HG03460 (cell line): Measurements from ENCODE around the gene SGMS2.
"Not testable (repeated sequence)": the region's sequence is repeated elsewhere in the genome, so short reads cannot be mapped to it uniquely, and the experiment has no call there.

Source experiments
- ATAC-seq: cut with Tn5 transposase; IDR thresholded peaks from one replicate; pipeline ENCODE4 v1.9.1; 2021; ENCODE audit not compliant: unreplicated experiment

SGMS2 gene

DNA sequence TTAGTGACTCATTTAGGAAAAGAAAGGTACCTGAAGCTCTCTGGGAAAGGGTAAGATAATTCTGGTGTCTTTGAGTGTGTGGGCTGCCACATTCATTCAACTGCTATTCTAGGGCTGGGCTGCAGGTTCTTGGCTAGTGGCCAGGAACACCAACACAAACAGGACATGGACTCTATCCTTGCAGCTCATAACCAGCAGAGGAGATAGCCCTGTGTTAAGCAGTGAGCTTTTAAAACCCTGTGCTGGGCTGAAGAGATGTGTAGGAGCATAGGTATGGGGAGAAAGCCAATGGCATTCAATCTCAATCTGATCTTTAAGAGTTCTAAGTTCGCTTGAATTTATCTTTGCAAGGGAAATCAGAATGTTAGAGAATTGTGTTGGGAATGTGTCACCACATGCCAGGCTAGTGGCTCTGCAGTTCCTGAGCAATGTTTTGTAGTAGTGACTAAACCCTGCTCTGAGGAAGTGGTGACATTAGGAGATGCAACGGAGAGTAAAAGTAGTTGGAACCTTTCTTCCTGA, 39.2 kb downstream of the SGMS2 start:
- ATAC-seq: no peak

DNA sequence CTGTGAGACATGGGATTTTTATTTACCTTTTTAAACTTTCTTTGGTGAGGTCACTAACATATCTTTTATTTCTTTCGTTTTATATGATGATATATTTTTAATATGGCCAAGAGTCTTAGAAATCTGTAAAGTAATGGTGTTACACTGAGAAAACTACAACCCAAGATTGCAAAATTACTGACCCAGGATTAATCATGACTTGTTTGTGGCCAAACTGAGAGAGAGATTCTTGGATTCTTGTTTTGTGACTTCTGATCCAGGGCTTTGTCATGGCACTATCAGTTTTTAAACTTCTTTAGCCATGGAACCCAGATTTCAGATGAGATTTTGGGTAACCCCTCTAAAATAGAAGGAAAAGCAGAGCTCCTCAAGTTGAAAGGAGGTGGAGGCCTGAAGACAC, 42.0 kb downstream of the SGMS2 start:
- ATAC-seq: no peak

DNA sequence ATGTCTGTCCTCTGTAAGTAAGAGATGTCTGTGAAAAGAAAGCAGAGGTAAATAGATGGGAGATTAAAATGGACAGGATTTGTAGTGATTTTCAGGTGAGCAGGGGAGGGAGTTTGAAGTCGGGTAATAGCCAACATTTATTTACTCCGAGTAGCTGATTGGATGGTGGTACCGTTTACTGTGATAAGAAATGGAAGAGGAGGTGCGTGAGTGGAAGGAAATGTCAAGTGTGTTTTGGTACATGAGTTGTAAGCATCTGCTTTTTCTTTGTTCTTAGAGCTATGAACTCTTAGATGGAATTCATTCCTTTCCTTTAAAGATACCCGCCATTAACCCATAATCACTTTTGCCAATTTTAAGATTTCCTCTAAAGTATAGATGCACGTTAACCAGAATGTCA, 45.5 kb downstream of the SGMS2 start:
- ATAC-seq: no peak

DNA sequence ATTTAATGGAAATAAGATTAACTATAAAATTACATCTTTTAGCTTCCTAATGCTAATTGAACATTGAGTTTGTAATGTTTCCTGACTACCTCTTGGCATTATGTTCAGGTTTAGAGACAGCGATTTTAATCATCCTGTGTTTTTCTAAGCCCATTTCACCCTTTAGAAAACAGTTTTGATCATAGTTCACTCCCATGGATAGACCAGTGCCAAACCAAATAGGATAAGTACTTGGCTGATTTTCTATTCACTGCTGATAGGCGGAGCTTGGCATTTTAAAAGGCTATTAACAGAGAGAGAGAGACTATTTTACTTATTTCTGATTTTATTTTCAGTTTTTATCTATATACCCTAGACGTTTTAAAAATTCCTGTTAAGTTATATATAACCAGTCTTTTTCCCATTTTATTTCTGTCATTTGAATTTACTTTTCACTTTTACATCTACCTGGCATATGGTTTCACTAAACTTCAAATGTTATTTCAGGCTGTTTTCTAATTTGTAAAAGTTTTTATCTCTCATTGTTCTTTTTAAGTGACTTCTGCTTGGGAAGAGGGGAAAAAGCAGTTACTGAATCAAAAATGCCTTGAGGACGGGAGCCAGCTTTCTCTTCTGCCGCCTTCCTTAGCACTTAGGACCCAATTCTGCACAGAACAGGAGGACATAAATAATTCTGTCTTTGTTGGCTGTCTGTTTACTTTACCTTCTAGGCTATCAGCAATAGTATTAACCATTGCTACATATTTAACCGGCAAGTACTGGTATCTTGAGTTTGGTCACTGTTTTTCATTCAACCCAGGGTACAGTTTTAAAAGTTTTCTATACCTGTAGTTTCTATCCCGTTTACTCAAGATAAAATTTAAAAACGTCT, 46.4 kb downstream of the SGMS2 start:
- ATAC-seq: no peak

DNA sequence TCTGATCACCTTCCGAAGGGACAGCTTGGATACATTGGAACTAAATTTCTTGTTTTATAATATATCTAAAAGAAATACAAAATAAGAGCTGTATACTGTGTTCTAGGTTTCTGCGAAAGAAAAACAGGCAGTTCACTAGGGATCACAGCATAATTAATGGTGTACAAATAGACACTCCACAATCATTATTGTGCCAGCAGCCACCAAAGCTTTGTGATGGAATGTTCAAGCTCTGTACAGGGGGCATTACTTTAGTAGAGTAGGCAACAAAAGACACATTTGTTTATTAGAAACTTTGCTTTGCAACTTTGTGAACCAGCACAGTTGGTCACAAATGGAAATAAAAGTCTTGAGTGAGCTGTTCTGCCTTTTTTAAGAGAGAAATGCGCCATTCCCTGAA, 49.3 kb downstream of the SGMS2 start:
- no peak for ATAC-seq

DNA sequence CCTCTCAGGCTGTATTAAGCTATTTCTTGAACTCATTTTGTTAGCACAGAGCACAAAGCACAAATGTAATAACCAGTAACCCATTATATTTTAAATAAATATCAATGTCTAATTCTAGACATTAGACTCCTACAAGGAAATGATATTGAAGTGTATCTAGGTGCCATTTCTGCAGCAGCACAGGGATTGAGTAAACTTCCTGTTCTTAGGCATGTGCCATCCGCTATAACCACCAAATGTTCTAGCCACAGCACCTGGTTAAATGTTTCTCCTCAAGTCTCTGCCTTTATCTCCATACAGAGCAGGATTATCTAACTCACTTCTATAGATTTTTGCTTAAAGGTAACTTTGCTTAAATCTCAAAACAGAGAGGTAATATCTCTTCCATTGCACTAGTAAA, 51.4 kb downstream of the SGMS2 start:
- no peak for ATAC-seq

DNA sequence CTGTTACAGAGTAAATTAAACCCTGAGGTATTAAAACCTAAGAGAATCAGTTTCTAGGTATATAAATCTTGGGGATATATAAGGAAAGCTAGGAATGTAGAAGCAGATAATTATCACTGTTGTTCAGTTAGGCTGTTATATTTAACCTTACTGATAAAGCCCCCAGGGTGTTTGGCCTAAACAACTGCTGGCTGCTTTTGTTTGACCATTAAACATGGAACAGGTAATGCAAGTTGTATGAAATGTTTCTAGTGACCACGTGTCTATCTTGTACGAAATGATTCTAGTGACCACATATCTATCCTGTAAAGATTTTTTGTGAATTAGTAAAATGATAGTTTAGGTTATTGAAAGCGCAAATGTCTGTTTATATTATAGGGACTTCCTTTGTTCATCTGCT, 52.6 kb downstream of the SGMS2 start:
- no peak for ATAC-seq

DNA sequence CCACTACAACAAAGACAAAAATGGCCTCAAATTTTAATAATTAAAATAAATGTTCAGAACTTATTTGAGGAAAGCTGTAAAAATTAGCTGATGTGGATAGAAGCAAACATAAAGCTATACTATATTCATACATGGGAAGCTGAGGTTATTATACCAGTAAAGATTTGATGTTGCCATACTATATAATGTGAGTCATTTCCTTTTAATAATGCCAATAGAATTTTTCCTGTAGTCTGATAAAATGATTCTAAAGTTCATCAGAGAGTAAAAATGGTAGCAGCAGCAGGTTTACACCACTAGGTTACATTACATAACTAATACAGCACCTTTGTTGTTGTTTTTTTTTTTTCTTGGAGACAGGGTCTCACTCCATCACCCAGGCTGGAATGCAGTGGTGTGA, 61.1 kb downstream of the SGMS2 start:
- ATAC-seq: no peak

DNA sequence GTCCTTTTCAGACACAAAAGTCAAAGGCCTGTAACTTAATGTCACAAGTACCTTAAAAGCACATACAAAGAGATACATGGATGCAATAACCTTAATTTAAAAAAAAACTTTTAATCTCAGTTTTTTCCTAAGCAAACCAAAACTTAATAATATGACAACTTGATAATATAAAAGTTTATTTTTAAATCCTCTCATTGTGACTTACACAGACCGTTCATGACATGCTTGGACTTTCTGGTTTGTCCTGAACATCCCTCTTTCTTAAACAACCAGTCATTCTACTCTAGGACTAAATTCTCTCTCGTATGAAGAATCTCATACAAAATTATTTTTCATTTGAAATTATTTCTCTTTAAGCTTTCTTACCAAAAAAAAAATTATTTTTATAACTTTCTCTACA, 63.5 kb downstream of the SGMS2 start:
- no peak for ATAC-seq

DNA sequence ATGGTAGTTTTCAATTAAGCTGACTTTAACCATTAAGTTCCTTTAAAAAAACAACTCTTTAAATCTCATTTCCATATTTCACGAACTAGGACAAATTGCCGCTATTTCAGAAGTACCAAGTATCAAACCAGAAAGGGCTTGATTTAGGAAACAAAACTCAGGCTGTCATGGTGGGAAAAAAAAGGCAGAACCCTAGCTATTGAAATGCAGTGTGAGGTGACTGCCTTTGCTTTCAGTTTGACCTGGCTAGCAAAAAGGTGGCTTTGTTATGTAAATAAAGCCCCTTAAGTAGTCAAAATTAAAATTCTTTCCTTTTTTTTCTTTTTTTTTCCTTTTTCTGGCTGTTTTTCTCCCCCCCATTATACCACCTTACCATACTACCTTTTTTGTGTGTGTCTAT, 66.0 kb downstream of the SGMS2 start:
- no peak for ATAC-seq

DNA sequence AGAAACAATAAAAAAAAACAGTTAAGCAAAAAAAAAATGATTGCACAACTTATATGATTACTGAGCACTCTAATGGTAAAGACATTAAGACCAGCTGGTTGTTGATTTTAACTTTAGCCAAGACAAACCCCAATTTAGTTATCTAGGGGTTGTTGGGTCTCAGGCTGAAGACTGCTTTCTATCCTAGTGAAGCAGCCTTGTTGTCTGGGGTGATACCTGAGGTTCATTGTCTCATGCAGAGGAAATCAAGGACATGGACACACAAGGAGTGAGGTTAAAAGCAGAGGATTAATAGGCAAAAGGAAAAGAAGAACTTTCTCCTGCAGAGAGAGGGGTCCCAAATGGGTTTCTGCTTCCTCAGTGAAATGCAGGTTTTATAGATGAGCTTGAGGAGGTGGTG, 66.6 kb downstream of the SGMS2 start:
- ATAC-seq: no peak

DNA sequence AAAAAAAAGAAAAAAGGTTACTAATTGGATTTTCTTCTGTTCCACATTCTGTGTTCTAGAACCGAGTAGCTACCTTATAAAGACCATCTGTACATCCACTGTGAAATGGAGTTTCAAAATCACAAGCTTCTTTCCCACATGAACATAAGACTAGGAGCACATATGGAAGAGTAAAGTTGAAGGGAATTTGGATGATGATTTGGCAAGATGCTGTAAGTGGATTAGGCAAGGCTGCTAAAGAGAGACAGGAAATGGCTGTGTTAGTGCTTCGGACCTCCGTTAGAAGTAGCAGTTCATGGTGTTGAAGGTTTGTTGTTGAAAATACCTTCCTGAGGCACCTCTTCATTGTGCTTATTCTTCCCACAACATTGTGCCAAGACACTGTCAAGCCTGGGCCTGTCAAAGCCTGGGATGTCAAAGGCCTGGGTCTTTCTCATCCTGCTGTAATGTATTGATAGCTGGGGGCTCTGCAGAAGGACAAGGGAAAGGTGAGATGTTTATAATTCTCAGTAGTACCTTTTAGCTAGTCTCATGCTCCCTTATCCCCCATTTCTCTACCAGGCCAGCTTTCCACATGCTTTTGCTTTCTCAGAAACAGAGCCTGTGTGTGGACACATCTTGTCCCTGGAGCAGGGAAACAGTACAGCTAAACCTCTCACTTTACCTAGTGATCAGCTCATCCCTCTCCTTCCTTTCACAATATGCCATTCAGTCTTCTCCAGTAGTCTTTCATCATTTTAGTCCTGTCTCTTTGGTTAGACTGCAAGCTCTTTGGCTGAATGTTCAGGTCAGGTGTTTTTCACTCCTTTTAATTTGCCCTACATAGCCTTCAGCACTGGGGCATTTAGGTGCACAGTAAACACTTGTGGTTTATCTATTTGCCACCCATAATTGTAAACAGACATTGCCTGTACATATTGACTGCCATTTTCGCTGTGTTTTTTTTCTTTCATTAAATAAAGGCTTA, 68.7 kb downstream of the SGMS2 start:
- ATAC-seq: no peak

DNA sequence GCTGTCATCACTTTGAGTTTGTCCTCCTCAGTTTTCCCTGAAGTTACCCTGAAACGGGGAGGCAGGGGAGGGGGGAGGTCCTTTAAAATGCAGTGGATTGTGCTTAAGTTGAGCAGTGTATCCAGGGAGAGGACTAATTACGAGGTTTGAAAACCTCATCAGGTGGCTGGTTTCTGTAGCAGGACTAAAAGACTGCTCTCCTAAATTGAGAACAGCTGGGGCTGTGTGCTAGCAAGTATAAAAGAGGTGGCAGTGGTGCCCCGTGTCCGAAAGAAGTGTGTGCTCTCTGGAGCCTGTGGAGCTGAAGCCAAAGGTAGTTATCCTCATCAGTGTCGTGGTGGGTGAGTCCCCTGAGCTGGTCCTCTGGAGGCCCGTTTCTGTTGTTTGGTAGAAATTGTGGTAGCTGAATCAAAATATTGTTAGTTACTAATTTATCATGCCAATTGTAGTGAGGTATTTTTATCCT, 69.4 kb downstream of the SGMS2 start:
- no peak for ATAC-seq

DNA sequence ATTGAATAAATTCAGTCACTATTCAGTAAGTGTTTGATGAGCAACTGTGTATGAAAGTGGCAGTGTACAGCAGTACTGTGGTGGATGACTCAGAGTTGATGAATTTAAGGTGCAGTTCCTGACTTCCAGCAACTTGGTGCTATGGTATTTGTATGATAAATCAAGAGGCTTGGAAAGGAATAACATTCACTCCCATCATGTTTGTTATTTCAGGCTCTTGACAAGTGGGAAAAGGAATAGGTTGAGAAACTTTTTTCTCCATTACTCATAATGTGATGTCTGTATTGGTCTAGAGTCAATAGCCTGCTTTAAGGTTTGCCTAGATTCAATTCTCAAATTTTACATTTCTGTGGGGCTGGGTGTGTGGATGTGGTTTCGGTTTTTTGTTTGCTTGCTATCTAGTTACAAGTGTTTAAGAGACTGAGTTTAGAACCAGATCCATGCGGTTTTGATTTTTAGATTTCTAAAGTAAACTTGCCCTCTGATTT, 71.5 kb downstream of the SGMS2 start:
- no peak for ATAC-seq

DNA sequence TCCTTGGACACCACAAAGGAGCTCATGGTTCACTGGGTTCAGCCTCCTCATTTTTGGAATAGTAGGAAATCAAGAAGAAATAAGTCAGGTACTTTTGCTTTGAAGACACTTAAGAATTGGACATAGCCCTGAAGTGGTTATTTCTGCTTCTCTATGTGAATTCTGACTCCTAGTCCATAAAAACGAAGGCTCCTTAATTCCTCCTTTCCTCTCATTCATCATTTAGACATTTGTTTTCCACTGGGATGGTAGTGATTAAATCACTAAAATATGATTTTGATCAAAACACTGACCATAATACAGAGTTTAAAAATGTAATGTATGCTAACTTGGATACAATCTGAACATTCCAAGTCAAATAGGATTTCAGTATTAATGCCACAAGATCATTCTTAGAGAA, 71.9 kb downstream of the SGMS2 start:
- ATAC-seq: no peak

DNA sequence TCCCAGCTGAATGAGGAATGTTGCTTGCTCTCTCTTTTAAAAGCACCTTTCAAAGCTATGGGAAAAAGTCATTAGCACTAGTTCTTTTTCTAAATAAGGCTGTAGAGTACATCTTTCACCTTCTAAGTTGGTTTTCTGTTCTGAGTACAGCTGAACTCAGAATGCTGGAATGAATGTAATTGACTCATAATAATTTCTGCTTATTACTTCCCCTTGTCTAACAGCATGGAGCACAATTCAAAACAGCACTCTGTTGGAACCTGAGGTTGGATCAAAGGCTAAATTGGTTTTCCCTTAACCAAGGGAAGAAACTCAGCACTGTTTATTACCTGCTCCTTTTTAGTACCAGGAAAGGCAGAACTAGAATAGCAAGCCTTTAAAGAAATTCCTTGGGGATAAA, 73.1 kb downstream of the SGMS2 start:
- ATAC-seq: no peak

DNA sequence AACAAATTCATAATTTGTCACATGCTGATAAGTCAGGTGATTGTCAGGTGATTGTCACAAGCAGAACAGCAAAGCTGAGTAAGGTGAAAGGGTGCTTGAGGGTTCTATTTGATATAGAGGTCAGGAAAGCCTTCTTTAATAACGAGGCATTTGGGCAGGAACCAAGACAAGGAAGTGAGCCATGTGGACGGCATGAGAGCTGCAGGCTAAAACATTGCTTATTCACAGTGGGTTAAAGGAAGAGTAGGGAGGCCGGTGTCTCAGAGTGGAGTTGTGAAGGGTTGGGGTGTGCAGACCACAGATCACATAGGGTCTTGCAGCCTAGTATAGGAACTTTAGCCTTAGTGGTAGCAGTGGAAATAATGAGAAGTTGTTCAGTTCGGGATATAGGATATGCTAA, 75.3 kb downstream of the SGMS2 start:
- no peak for ATAC-seq

DNA sequence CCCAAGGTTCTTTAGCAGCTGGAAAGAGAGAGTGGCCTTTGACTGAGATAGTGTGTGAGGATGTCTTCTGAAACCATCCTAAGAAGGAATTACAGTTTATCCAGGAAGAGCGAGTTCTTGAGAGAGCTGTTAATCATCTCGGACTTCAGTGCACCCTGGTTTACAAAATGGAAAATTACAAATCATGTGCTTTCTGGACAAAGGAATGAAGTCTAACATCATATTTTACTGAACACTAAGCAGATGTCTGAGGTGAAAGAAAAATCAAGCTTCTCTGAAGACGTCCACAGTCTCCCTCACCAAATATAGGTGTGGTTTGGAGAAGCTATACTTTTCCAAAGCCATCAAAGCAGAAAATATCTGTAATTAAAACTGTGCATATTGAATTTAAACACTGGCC, 75.8 kb downstream of the SGMS2 start:
- ATAC-seq: no peak

DNA sequence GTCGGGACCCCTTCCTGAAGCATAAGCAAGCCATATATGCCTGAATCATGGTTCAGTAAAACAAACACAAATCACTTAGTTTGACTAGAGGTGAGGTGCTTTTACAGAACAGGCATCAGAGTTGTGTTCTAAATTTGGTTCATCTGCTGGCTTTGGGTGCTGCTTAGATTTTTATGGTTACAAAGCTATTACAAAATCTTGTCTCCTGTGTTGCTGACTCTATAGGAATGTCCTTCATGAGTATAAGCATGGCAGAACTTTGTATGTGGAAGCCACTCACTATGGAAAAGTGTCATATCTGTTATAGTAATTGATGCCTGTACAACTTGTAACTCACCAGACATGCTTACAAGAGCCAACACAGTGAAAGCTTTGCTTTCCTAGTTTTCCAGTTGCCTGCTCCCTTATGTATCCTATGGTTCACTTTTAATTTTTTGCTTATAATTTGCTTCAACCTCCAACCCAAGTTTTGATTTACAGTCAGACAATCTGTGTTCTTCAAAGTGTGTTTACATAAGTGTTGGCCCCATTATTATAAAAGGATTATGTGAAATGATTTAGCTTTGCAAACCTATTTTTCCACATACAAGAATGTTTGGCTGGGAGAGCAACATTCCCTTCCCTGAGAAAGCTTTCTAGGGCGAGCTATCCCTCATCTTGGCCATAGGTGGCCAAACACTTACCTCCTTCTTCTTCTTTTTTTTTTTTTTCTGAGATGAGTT, 76.6 kb downstream of the SGMS2 start:
- ATAC-seq: no peak

DNA sequence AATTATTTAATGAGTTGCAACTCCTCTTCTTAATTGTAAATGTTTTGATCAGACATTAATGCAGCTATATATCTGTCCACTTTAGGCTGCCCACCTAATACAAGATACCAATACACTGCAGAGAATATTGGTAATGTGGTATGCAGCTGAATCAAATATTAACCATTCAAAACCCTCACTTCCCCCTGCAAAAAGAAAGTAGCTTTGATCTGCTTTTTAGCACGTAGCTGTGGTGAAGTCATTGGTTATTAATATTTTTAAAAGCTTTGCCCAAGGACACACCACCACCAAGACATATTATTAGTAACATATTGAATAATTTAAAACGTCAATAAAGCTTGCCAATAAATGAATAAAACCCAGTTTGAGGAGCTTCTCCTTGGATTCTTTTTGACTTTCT, 78.0 kb downstream of the SGMS2 start:
- peak; percentile 96 for ATAC-seq

DNA sequence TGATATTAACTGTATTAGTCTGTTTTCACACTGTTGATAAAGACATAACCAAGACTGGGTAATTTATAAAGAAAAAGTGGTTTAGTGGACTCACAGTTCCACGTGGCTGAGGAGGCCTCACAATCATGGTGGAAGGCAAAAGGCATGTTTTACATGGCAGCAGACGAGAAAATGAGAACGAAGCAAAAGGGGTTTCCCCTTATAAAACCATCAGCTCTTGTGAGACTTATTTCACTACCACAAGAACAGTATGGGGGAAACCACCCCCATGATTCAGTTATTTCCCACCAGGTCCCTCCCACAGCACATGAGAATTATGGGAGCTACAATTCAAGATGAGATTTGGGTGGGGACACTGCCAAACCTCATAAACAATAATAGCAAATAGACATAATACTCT, 80.3 kb downstream of the SGMS2 start:
- not testable (repeated sequence) for ATAC-seq
